Endothelial cell of hepatic sinusoid (primary cell): ENCODE measurements around the gene ZGPAT.

Source experiments
- in situ Hi-C: cut with HindIII; loops from 2 replicates; pipeline ENCODE4 v1.10.0; 2017; ENCODE audit warnings: low sequenced_read_pairs

ZGPAT gene

DNA sequence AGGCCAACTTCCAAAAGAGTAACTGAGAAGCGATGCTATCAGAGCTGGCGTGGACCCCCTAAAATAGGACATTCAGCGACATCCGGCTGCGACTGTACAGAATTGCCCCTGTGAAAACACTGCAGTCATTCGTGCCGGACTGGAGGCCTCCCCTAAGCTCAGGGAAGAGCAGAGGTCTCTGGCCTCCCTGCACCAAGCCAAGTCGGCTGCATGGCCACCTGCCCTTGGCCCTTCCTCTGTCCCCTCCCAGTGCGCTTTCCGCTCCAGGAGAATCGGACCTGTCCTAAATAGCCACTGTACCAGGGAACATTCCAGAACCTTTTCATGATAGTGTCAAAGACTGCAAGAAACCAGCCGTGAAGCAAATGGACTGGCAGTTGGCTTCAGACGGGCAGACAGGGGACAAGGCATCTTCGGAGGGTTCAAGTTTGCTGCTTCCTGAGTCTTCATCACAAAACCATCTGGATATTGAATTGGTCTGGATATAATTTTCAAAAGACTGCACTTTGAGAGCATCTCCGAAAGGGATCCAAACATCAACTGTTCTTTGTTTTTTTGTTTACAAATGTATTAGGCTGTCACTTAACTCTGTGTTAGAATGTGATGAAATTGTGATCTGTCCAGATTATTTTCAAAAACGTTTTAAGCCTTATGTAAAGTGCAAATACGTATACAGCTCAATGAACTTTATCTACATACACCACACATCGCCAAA, 48.3 kb downstream of the ZGPAT start:
- in situ Hi-C loops = no loop called here

- in situ Hi-C loops = no loop called here
These were observed 48.8 kb downstream of the ZGPAT start for GRCh38 chr20:63756648-63756991.

- in situ Hi-C loops = no loop called here
These were observed 50.3 kb downstream of the ZGPAT start for GRCh38 chr20:63758152-63758551.

- in situ Hi-C loops = no loop called here
These were observed 51.6 kb downstream of the ZGPAT start for GRCh38 chr20:63759377-63759901.

DNA sequence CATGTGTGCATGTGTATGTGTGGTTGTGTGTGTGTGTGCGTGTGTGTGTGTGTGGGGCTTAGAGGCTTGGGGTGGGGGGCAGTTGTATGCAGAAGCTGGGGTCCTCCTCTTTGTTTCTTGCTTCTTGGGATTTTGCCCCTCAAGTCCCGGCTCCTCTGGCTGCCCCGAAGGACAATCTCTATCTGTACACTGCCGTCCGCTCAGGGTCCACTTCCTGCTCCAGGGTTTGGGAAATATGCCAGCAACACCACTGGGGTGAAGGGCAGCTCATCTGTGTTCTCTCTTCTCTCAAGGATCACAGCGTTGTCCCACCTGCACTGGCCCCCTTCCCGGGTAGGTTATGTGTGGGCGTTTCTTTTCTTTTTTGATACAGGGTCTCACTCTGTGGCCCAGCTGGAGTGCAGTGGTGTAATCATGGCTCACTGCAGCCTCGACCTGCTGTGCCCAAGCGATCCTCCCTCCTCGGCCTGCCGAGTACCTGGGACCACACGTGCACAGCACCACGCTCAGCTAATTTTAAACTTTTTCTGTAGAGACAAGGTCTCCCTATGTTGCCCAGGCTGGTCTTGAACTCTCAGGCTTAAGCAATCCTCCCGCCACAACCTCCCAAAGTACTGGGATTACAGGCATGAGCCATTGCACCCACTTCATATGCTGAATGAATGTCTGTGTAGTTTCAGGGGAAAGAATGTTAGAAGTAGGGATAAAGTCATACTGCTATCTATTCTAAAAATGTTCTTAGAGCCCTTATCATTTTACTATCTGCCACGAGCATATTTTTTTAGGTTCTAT, 57.4 kb downstream of the ZGPAT start:
- in situ Hi-C loops = loop anchor here (10.0 kb wide), 1 partner anchor 170 kb away; no protein-coding TSS in a partner anchor

GRCh38 chr20:63765902-63766301, 58.1 kb downstream of the ZGPAT start:
- in situ Hi-C loops = loop anchor here (10.0 kb wide), 1 partner anchor 171 kb away; no protein-coding TSS in a partner anchor

DNA sequence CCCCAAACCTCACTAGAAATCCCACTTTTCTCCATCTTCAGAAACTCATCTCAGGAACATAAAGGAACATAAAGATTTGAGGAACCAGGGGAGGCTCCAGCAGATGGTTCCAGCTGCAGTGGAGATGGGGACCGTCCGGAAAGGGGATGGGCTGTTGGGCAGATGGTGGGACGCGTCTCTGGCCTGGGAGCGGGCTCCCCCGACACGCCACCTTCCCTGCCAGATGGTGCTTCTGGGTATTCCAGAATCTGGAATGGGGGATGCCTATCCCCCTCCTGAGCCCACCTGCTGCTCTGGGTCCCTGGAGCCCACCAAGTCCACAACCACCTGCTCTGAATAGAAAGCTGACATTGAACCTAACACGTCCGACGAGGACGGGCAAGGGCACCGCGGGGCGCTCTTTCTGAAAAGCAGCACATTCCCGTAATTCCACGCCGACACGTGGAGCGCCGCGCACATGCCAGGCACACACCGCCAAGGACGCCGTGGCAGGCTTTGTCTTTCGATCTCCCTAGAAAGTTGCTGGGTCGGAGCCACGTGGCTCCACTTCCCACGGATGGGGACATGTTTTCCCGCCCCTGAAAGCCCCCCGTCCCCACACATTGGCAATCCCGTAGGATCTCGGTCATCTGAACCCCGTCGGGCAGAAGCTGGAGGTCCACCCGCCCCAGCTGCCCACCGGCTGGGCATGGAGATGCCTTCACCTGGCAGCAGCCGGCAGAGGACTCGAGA, 59.0 kb downstream of the ZGPAT start:
- in situ Hi-C loops = loop anchor here (10.0 kb wide), 1 partner anchor 172 kb away; no protein-coding TSS in a partner anchor

DNA sequence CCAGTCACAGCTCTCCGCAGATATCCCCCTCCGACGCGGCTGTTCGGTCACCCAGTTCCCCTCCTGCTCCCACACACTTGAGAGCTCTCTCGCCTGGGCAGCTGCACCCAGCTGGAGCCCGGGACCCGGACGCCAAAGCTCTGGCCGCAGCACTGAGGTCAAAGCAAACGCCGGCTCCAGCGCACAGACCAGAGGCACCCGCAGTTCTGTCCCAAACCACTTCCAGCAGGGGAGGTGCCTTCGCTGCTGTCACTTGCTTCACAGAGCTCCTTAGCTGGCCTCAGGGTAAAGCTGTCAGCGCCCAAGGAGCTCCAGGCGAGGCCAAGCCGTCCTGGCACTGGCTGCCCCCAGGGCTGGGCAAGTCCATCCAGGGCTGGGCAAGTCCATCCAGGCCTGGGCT, 59.6 kb downstream of the ZGPAT start:
- in situ Hi-C loops = loop anchor here (10.0 kb wide), 1 partner anchor 173 kb away; no protein-coding TSS in a partner anchor

DNA sequence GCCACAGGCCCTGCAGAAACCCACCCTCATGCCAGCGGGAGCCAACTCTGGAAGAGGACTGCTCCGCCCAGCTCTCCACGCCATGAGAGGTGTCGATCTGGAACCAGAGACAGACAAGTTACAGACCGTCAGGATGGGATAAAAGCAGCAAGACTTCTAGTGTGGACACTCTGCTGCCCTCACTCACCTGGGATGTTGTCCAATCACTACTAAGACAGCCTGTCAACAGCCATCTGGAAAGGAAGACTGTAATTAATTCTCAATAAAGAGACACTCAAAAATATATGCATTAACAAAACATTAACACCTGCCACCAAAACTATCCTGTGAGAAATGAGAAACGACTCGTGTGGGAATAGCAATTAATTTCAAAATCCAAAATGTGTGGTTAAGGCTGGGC, 60.0 kb downstream of the ZGPAT start:
- in situ Hi-C loops = loop anchor here (10.0 kb wide), 1 partner anchor 173 kb away; no protein-coding TSS in a partner anchor

GRCh38 chr20:63768591-63769515, 61.0 kb downstream of the ZGPAT start:
- in situ Hi-C loops = loop anchor here (10.0 kb wide), 1 partner anchor 174 kb away; no protein-coding TSS in a partner anchor

- in situ Hi-C loops = loop anchor here (10.0 kb wide), 1 partner anchor 175 kb away; no protein-coding TSS in a partner anchor
These were observed 62.1 kb downstream of the ZGPAT start for GRCh38 chr20:63769891-63770474.

GRCh38 chr20:63771046-63771707, 63.3 kb downstream of the ZGPAT start:
- in situ Hi-C loops = no loop called here

DNA sequence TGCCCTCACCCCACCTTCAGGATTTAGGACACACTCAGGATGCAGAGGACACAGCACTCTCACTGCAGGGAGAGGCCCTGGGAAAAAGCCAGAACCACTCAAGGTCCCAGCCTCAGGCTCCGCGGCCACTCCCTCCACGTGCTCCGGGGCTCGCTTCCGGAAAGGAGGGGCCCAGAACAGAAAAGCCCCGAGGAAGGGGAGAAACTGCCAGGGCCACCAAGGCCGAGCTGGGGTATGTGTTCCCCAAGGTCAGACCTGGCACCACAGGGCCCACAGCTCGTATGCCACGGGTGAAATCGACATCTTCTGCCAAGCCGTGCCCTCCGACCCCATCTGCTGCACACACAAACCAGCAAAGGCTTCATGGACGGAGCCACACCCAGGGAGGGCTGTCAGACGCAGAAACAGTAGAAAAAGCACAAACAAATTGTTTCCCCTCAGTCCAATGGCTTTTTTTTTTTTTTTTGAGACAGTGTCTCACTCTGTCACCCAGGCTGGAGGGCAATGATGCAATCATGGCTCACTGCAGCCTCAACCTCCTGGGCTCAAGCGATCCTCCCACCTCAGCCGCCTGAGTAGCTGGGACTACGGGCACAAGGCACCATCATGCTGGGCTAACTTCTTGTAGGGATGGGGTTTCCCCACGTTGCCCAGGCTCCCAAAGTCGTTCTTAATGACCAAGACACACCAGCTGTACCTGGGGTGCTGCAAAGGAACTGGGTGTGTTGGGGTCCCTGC, 65.1 kb downstream of the ZGPAT start:
- in situ Hi-C loops = no loop called here

DNA sequence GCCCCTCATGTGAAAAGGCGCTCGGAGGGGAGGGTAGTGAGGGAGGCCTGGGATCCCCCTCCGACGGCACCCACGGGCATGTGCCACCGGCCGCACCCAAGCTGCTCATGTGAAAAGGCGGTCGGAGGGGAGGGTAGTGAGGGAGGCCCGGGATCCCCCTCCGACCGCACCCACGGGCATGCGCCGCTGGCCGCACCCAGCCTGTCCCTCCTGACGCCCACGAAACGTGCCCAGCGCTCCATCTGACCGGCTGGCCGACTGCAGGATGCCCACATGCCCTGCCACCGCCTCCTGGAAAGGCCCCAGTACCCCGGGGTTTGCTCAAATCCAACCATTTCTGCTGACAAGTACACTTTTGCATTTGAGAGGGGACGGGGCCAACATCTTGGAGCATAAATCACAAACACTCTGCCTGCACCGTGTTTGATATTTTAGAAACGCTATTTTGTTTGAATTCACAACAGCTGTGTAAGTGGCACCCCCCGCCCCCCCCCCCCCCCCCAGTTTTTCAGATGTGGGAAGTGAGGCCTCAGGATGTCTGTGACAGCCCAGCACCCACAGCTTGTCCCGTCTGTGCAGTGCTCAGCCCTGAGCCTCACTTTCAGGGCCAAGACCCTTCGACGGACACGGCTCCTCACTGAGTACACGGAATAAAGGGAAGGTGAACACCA, 65.9 kb downstream of the ZGPAT start:
- in situ Hi-C loops = no loop called here

GRCh38 chr20:63774306-63774705, 66.5 kb downstream of the ZGPAT start:
- in situ Hi-C loops = no loop called here

- in situ Hi-C loops = loop anchor here (5.0 kb wide), 1 partner anchor 102 kb away; no protein-coding TSS in a partner anchor
These were observed 67.5 kb downstream of the ZGPAT start for GRCh38 chr20:63775096-63775978.

DNA sequence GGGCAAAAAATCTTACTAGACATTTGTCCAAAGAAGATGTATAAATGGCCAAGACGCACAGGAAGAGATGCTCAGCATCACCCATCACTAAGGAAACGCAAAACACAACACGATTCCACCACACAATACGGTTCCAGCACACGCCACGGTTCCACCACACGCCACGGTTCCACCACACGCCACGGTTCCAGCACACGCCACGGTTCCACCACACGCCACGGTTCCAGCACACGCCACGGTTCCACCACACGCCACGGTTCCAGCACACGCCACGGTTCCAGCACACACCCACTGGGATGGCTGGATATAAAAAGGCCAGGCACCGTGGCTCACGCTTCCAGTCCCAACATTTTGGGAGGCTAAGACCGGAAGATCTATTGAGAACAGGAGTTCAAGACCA, 69.0 kb downstream of the ZGPAT start:
- in situ Hi-C loops = loop anchor here (5.0 kb wide), 1 partner anchor 100 kb away; no protein-coding TSS in a partner anchor
